ENCODE results near the gene ZCCHC14. TPM values are rescaled to one million over a fixed set of nuclear protein-coding genes. Genes with fewer than 3 reads are reported as not detected.
A peak's percentile ranks its signal among the peaks of the same experiment; 100 is the strongest.

The ZCCHC14 gene
- total and polyA plus RNA-seq, 2 of the 13 experiments (the other 11 are each of a cell fraction or from before 2014, with no cell fraction given): 12.4 to 12.5 TPM

DNA sequence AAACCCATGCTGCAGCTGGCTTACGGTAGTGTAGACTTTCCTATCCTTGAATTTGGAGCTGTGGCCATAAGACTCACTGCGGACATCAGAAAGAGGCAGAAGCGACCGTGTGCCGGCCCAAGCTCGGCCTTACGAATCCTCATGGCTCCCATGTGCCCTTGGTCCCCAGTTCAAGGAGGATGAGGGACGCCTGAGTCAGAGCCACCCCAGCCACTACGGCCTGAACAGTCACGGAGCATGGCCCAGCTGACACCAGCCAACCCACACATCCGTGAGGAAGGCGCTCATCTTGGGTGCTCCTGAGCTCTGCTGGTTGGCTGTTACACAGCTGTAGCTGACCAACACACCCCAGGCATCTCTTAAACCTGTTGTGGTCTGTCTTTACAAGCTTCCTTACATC, 44.0 kb downstream of the ZCCHC14 start:
- ATAC-seq: no peak
- CTCF ChIA-PET (ENCODE audit: low intra/inter-chr PET ratio, low total read pairs): no interaction called here
- Histone ChIP-seq H3K4me3 (replicated peaks in 1 of 3; ENCODE audit: insufficient read depth in 1 of 3, low read depth in 2 of 3, low read length in 3 of 3) (no peak overlapping the region), H3K36me3 (replicated peaks in 1 of 2; ENCODE audit: control insufficient read depth in 1 of 2, insufficient read depth in 2 of 2, low read length in 2 of 2) (peaks cover 33 to 82% of the 10 kb centered on the region in 2 experiments), H3K79me2 (ENCODE audit: insufficient read depth, low read length) (peaks cover 11% of the 10 kb centered on the region), H3K9ac (ENCODE audit: insufficient read depth, low read depth, low read length) (no peak overlapping the region), H3K27me3 (ENCODE audit: control insufficient read depth in 1 of 2, insufficient read depth in 2 of 2, low read length in 2 of 2) (no peaks in the 10 kb centered on the region), H2AFZ (ENCODE audit: low read length) (no peak overlapping the region), H3K4me1 (ENCODE audit: insufficient read depth, low read length) (no peaks in the 10 kb centered on the region), H3K9me3 (ENCODE audit: low read length) (no peaks in the 10 kb centered on the region), H3K27ac (ENCODE audit: extremely low read length, insufficient read depth, low read length) (no peak overlapping the region), H4K20me1 (ENCODE audit: insufficient read depth, low read length) (peaks cover 5% of the 10 kb centered on the region; the same call in 1 of the 2 replicates), H3K4me2 (ENCODE audit: low read depth, low read length) (no peak overlapping the region)
- 98% methylated on average over 10 of the region's 12 CpGs for WGBS (ENCODE audit: low lambda C conversion rate)
- BruUV-seq (replicated peaks): no TSS peak
- TF ChIP-seq SOX5 (CRISPR knock-in tag; IDR thresholded peaks at IDR 0.05; ENCODE audit: borderline replicate concordance) (no peak), RBAK (CRISPR knock-in tag; IDR thresholded peaks at IDR 0.05) (0 out of 2 replicates have a peak, but pooled peaks have one; percentile 49)
- POLR2A ChIA-PET: no interaction called here
- DNase-seq (ENCODE audit: low spot score): no peak
- intact Hi-C loops (cut with micrococcal nuclease; ENCODE audit: unreplicated experiment): no loop called here
- no peak for FAIRE-seq
- in situ Hi-C loops (cut with HindIII; ENCODE audit: extremely low pct_ligation_motif_present, low pct_unique_long_range_greater_than_20kb): no loop called here

DNA sequence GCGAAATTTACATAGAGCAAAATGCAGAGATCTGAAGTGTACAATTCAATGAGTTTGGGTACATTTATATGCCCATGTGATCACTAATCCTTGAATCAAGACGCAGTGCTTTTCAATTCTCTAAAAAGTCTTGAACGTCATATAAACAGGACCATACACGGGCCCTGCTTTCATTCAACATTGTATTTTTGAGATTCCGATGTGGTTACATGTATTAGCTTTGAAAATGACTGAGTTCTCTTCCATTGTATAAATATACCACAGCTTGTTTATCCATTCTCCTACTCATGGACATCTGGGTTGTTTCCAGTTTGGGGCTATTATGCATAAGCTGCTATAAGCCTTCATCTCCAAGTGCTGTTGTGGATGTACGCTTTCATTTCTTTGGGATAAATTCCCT, 45.5 kb downstream of the ZCCHC14 start:
- H3K4me1 ChIP-seq (ENCODE audit: insufficient read depth, low read length): no peaks in the 10 kb centered on the region
- intact Hi-C loops (cut with micrococcal nuclease; ENCODE audit: unreplicated experiment): no loop called here
- no peak for DNase-seq (ENCODE audit: low spot score)
- no peak for ATAC-seq
- peaks cover under 1% of the 10 kb centered on the region; the same call in 1 of the 2 replicates for H4K20me1 ChIP-seq (ENCODE audit: insufficient read depth, low read length)
- in situ Hi-C loops (cut with HindIII; ENCODE audit: extremely low pct_ligation_motif_present, low pct_unique_long_range_greater_than_20kb): no loop called here
- WGBS (ENCODE audit: low lambda C conversion rate): 98% methylated on average over 6 of the region's 6 CpGs
- BruUV-seq (replicated peaks): no TSS peak
- no peak overlapping the region for H3K4me2 ChIP-seq (ENCODE audit: low read depth, low read length)
- H3K79me2 ChIP-seq (ENCODE audit: insufficient read depth, low read length): peaks cover 13% of the 10 kb centered on the region
- ChIA-PET POLR2A (no interaction called here), CTCF (ENCODE audit: low intra/inter-chr PET ratio, low total read pairs) (no interaction called here)
- H3K4me3 ChIP-seq (replicated peaks in 1 of 3; ENCODE audit: insufficient read depth in 1 of 3, low read depth in 2 of 3, low read length in 3 of 3): no peak overlapping the region
- no peaks in the 10 kb centered on the region for H3K9me3 ChIP-seq (ENCODE audit: low read length)
- H3K9ac ChIP-seq (ENCODE audit: insufficient read depth, low read depth, low read length): no peak overlapping the region
- no peak for FAIRE-seq
- H3K27ac ChIP-seq (ENCODE audit: extremely low read length, insufficient read depth, low read length): no peak overlapping the region
- peaks cover 27 to 73% of the 10 kb centered on the region in 2 experiments for H3K36me3 ChIP-seq (replicated peaks in 1 of 2; ENCODE audit: control insufficient read depth in 1 of 2, insufficient read depth in 2 of 2, low read length in 2 of 2)
- no peak overlapping the region for H2AFZ ChIP-seq (ENCODE audit: low read length)
- no peaks in the 10 kb centered on the region for H3K27me3 ChIP-seq (ENCODE audit: control insufficient read depth in 1 of 2, insufficient read depth in 2 of 2, low read length in 2 of 2)
- TF ChIP-seq ZNF605 (CRISPR knock-in tag; IDR thresholded peaks at IDR 0.05) (no peak), ZNF451 (CRISPR knock-in tag; IDR thresholded peaks at IDR 0.05) (no peak), CBX1 (IDR thresholded peaks at IDR 0.05; ENCODE audit: low read depth) (no peak), SRSF1 (optimal IDR thresholded peaks at IDR 0.05; ENCODE audit: low read depth, low read length) (no peak), IRF2 (CRISPR knock-in tag; IDR thresholded peaks at IDR 0.05) (no peak), NBN (conservative IDR thresholded peaks at IDR 0.05) (no peak), ZBTB1 (CRISPR knock-in tag; IDR thresholded peaks at IDR 0.05; ENCODE audit: borderline replicate concordance) (no peak), RCOR2 (CRISPR knock-in tag; IDR thresholded peaks at IDR 0.05) (no peak), ASH2L (IDR thresholded peaks at IDR 0.05; ENCODE audit: insufficient read length, low read depth, low read length) (no peak), SRF (IDR thresholded peaks at IDR 0.05; ENCODE audit: low read depth, low read length) (no peak), ZNF354B (CRISPR knock-in tag; IDR thresholded peaks at IDR 0.05) (no peak)
- TF ChIP-seq, protein P1, sequence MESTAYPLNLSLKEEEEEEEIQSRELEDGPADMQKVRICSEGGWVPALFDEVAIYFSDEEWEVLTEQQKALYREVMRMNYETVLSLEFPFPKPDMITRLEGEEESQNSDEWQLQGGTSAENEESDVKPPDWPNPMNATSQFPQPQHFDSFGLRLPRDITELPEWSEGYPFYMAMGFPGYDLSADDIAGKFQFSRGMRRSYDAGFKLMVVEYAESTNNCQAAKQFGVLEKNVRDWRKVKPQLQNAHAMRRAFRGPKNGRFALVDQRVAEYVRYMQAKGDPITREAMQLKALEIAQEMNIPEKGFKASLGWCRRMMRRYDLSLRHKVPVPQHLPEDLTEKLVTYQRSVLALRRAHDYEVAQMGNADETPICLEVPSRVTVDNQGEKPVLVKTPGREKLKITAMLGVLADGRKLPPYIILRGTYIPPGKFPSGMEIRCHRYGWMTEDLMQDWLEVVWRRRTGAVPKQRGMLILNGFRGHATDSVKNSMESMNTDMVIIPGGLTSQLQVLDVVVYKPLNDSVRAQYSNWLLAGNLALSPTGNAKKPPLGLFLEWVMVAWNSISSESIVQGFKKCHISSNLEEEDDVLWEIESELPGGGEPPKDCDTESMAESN (CRISPR knock-in tag; conservative IDR thresholded peaks at IDR 0.05): no peak
- TF ChIP-seq, protein P2, sequence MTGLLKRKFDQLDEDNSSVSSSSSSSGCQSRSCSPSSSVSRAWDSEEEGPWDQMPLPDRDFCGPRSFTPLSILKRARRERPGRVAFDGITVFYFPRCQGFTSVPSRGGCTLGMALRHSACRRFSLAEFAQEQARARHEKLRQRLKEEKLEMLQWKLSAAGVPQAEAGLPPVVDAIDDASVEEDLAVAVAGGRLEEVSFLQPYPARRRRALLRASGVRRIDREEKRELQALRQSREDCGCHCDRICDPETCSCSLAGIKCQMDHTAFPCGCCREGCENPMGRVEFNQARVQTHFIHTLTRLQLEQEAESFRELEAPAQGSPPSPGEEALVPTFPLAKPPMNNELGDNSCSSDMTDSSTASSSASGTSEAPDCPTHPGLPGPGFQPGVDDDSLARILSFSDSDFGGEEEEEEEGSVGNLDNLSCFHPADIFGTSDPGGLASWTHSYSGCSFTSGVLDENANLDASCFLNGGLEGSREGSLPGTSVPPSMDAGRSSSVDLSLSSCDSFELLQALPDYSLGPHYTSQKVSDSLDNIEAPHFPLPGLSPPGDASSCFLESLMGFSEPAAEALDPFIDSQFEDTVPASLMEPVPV (CRISPR knock-in tag; IDR thresholded peaks at IDR 0.05): no peak
- TF ChIP-seq, protein P3, sequence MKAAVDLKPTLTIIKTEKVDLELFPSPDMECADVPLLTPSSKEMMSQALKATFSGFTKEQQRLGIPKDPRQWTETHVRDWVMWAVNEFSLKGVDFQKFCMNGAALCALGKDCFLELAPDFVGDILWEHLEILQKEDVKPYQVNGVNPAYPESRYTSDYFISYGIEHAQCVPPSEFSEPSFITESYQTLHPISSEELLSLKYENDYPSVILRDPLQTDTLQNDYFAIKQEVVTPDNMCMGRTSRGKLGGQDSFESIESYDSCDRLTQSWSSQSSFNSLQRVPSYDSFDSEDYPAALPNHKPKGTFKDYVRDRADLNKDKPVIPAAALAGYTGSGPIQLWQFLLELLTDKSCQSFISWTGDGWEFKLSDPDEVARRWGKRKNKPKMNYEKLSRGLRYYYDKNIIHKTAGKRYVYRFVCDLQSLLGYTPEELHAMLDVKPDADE (CRISPR knock-in tag; IDR thresholded peaks at IDR 0.05): no peak

Measured in HepG2 (cell line).